Gastrocnemius medialis (tissue), 4 donors: ENCODE data around the gene MRGPRE. TPM values are rescaled to one million over a fixed set of nuclear protein-coding genes. Genes with fewer than 3 reads are reported as not detected.

ENCODE experiments used
- ATAC-seq, 2 donors: fragments of 150-250 bp; one replicate each; pipeline ENCODE4 v1.9.1; 2016
- DNase-seq, 2 donors: peaks; one replicate each; pipeline ENCODE4 v3.0.0-alpha.2; 2019
- H3K27ac ChIP-seq, 4 donors: fragments of 200-600 bp; sonication (generic); 1 replicate in 1 of 4; 2 replicates in 3 of 4; pipeline ENCODE4 v1.5.1; 2016 to 2018; ENCODE audit warnings: mild to moderate bottlenecking in 2 of 4, moderate library complexity in 1 of 4
- H3K27me3 ChIP-seq, 3 donors: fragments of 200-600 bp; sonication (generic) in 2 of 3; 1 replicate in 1 of 3; 2 replicates in 2 of 3; pipeline versions ENCODE4 v1.5.1 to v1.6.0; 2016 to 2019; ENCODE audit warnings: mild to moderate bottlenecking in 1 of 3, moderate library complexity in 1 of 3
- H3K36me3 ChIP-seq, 2 donors: fragments of 200-600 bp; sonication (generic) in 1 of 2; one replicate each; pipeline ENCODE4 v1.5.1; 2017 to 2018
- H3K4me1 ChIP-seq, 2 donors: fragments of 200-600 bp; sonication (generic) in 1 of 2; one replicate each; pipeline ENCODE4 v1.5.1; 2016 to 2017; ENCODE audit warnings: mild to moderate bottlenecking in 2 of 2
- H3K4me3 ChIP-seq, 4 donors: fragments of 200-600 bp; sonication (generic) in 3 of 4; 1 replicate in 1 of 4; 2 replicates in 3 of 4; pipeline ENCODE4 v1.5.1; 2016 to 2019; ENCODE audit warnings: mild to moderate bottlenecking in 2 of 4
- H3K9me3 ChIP-seq, 3 donors: fragments of 200-600 bp; sonication (generic) in 2 of 3; 1 replicate in 1 of 3; 2 replicates in 2 of 3; pipeline ENCODE4 v1.5.1; 2016 to 2019
- POLR2A ChIP-seq, 2 donors: fragments of 450-650 bp; IDR thresholded peaks; one replicate each; pipeline ENCODE4 v1.6.1; 2017; ENCODE audit warnings: antibody characterized with exemption in 2 of 2, mild to moderate bottlenecking in 2 of 2, moderate library complexity in 2 of 2
- in situ Hi-C, 4 donors: fragments of 200-750 bp; cut with MboI; loops; one replicate each; pipeline versions ENCODE4 v1.15.0 to v1.8.0; 2017; ENCODE audit warnings: low sequenced_read_pairs in 4 of 4
- intact Hi-C: fragments of 100-400 bp; cut with DNase I; formaldehyde crosslinking; loops from one replicate; pipeline ENCODE4 v1.15.1; 2023; ENCODE audit warnings: low total_unique reads
- total RNA-seq, 4 donors: library from RNA; depleted of rRNA; stranded (reverse); fragments of >200 nt; gene quantifications; one replicate each; pipeline versions ENCODE4 v1.1.0 to v1.2.3, GENCODE V29; 2016
- TF ChIP-seq, protein P1 (sequence below), 5 experiments: fragments of 450-650 bp in 3 of 5; fragments of 200-600 bp in 2 of 5; sonication (generic) in 2 of 5; IDR thresholded peaks in 4 of 5; conservative IDR thresholded peaks in 1 of 5; 1 replicate in 4 of 5; 2 replicates in 1 of 5; pipeline ENCODE4 v1.5.1; 2016 to 2019; ENCODE audit warnings: antibody characterized with exemption in 5 of 5, mild to moderate bottlenecking in 3 of 5, moderate library complexity in 3 of 5

The MRGPRE gene
- total RNA-seq, 4 donors from 2014 or later: not detected

DNA sequence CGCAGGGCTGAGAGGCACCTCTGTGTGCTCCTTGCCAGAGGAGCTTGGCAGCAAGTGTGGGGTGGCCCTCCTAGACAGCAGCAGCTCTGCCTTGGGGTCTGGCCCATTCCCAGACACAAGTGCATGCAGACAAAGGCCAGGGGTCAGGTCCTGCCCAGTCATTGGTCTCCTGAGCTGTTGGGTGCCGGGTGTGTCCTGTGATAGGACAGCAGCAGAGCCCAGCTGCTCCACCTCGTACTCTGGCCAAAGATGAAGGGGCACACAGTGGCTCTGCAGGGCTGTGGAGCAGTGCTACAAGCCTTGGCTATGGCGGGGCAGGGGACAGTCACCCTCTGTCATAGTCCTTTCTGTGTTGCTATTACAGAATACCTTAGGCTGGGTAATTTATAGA lies 49.8 kb downstream of the MRGPRE start:
- TF ChIP-seq, protein P1, sequence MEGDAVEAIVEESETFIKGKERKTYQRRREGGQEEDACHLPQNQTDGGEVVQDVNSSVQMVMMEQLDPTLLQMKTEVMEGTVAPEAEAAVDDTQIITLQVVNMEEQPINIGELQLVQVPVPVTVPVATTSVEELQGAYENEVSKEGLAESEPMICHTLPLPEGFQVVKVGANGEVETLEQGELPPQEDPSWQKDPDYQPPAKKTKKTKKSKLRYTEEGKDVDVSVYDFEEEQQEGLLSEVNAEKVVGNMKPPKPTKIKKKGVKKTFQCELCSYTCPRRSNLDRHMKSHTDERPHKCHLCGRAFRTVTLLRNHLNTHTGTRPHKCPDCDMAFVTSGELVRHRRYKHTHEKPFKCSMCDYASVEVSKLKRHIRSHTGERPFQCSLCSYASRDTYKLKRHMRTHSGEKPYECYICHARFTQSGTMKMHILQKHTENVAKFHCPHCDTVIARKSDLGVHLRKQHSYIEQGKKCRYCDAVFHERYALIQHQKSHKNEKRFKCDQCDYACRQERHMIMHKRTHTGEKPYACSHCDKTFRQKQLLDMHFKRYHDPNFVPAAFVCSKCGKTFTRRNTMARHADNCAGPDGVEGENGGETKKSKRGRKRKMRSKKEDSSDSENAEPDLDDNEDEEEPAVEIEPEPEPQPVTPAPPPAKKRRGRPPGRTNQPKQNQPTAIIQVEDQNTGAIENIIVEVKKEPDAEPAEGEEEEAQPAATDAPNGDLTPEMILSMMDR (IDR thresholded peaks at IDR 0.05 in 4 of 5, conservative IDR thresholded peaks at IDR 0.05 in 1 of 5): no peak
- TF ChIP-seq POLR2A (IDR thresholded peaks at IDR 0.05): no peak
- H3K4me3 ChIP-seq: no peak overlapping the region
- H3K27ac ChIP-seq: no peak overlapping the region
- ATAC-seq: no peak
- DNase-seq: no peak
- no peaks in the 10 kb centered on the region for H3K36me3 ChIP-seq
- no peaks in the 10 kb centered on the region for H3K9me3 ChIP-seq
- no peaks in the 10 kb centered on the region for H3K27me3 ChIP-seq
- in situ Hi-C loops (no loop called here), intact Hi-C loops (no loop called here)
- no peaks in the 10 kb centered on the region for H3K4me1 ChIP-seq

DNA sequence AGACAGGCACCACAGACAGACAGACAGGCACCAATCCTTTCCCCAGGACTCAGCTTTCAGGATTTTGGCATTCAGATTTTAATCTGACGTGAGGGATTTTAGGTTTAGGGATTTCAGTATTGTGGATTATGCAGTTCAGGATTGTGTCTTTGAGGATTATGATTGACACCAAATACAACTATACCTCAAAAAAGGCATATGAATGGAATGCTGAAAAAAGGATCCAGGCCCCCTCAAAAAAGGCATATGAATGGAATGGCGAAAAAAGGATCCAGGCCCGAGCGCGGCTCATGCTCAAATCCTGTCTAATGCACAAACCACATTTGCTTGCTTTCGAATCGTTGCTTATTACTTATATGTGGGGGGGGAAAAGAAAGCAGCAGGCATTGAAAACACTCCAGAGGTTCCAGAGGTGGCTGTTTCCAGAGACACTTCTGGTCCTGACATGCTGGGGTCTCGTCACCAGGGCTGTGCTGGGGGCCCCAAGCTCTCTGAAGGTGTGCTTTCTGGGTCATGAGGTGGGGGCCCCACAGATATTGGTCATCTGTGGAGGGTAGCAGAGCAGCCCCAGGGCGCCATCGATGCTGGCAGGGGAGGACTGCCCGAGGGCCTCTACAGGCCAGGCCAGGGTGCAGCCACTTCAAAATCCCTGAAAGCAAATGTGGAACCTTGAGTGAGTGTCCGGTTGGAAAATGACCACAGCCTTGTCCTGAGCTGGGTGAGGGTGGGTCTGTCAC lies 50.3 kb downstream of the MRGPRE start:
- no peak for DNase-seq
- Histone ChIP-seq H3K4me3 (no peak overlapping the region), H3K27me3 (no peaks in the 10 kb centered on the region), H3K9me3 (no peaks in the 10 kb centered on the region), H3K27ac (no peak overlapping the region), H3K4me1 (no peaks in the 10 kb centered on the region), H3K36me3 (no peaks in the 10 kb centered on the region)
- TF ChIP-seq POLR2A (IDR thresholded peaks at IDR 0.05): no peak
- TF ChIP-seq, protein P1 (IDR thresholded peaks at IDR 0.05 in 4 of 5, conservative IDR thresholded peaks at IDR 0.05 in 1 of 5): no peak
- intact Hi-C loops: no loop called here
- in situ Hi-C loops: no loop called here
- no peak for ATAC-seq

DNA sequence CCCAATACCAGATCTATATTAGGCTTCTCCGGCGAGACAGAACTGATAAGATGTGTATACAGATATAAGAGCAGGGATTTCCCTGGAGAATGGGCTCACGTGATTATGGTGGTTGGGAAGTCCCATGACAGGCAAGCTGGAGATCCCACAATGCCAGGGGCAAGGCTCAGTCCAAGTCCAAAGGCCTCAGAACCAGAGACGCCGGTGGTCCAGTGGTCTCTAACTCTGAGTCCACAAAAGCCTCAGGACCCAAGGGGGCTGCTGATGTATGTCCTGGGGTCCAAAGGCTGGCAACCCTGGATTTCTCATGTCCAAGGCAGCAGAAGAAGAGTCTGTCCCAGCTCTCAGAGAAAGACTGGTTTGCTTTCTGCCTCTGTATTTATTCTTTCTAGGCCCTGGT lies 51.3 kb downstream of the MRGPRE start:
- DNase-seq (no peak), ATAC-seq (no peak)
- H3K27ac ChIP-seq: no peak overlapping the region
- H3K27me3 ChIP-seq: no peaks in the 10 kb centered on the region
- no peaks in the 10 kb centered on the region for H3K9me3 ChIP-seq
- in situ Hi-C loops (no loop called here), intact Hi-C loops (no loop called here)
- TF ChIP-seq, protein P1 (IDR thresholded peaks at IDR 0.05 in 4 of 5, conservative IDR thresholded peaks at IDR 0.05 in 1 of 5): no peak
- no peak for TF ChIP-seq POLR2A (IDR thresholded peaks at IDR 0.05)
- H3K4me3 ChIP-seq: no peak overlapping the region
- H3K36me3 ChIP-seq: no peaks in the 10 kb centered on the region
- H3K4me1 ChIP-seq: no peaks in the 10 kb centered on the region

DNA sequence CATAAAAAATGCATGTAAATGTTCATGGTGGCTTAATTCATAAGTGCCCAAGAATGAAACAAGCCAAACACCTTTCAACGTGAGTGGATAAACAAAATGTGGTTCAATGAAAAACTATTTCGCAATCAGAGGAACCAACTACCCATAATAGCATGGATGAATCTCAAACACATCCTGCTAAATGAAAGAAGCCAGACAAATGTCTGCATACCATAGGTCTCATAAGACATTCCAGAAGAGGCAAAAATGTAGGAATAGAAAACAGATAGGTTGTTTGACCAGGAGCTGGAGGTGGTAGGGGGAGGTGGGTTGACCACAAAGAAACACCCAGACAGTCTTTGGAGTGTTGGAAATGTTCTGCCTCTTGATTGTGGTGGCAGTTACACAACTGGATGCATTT lies 53.9 kb downstream of the MRGPRE start:
- Histone ChIP-seq H3K27ac (no peak overlapping the region), H3K36me3 (no peaks in the 10 kb centered on the region), H3K9me3 (no peaks in the 10 kb centered on the region), H3K27me3 (no peaks in the 10 kb centered on the region), H3K4me1 (no peaks in the 10 kb centered on the region), H3K4me3 (no peak overlapping the region)
- no peak for DNase-seq
- in situ Hi-C loops (no loop called here), intact Hi-C loops (no loop called here)
- no peak for TF ChIP-seq POLR2A (IDR thresholded peaks at IDR 0.05)
- TF ChIP-seq, protein P1 (IDR thresholded peaks at IDR 0.05 in 4 of 5, conservative IDR thresholded peaks at IDR 0.05 in 1 of 5): no peak
- ATAC-seq: no peak

DNA sequence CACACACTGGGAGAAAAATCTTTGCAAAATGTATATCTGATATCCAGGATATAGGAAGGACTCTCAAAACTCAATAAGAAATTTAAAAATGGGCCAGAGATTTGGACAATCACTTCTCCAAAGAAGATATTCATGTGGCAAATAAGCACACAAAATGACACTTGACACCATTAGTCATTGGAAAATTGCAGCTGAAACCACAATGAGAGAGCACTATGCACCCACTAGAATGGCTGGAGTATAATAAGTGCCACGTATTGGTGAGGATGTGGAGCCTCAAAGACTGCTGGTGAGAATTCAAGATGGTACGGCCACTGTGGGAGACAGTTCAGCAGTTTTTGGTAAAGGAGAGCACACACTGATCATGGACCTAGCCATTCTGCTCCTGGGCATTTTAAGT lies 54.3 kb downstream of the MRGPRE start:
- ATAC-seq (no peak), DNase-seq (no peak)
- no peak overlapping the region for H3K27ac ChIP-seq
- no peaks in the 10 kb centered on the region for H3K4me1 ChIP-seq
- no peaks in the 10 kb centered on the region for H3K9me3 ChIP-seq
- intact Hi-C loops (no loop called here), in situ Hi-C loops (no loop called here)
- H3K36me3 ChIP-seq: no peaks in the 10 kb centered on the region
- no peaks in the 10 kb centered on the region for H3K27me3 ChIP-seq
- H3K4me3 ChIP-seq: no peak overlapping the region
- TF ChIP-seq, protein P1 (IDR thresholded peaks at IDR 0.05 in 4 of 5, conservative IDR thresholded peaks at IDR 0.05 in 1 of 5): no peak
- no peak for TF ChIP-seq POLR2A (IDR thresholded peaks at IDR 0.05)
